ENCODE results near the gene OR2K2.

OR2K2 gene

GRCh38 chr9:111330124-111330523 lies at the start of gene OR2K2:
OR2K2 (minus strand) TSS chr9:111330224; CDS start chr9:111328433, 1,791 bp downstream.
- TF ChIP-seq EZH2phosphoT487 (IDR thresholded peaks at IDR 0.05; ENCODE audit: low read depth): no peak
- no peak for TF ChIP-seq CTCF (IDR thresholded peaks at IDR 0.05; ENCODE audit: low read depth, low read length)
- H3K36me3 ChIP-seq (replicated peaks; ENCODE audit: low read depth, low read length): no peaks in the 10 kb centered on the region
- H3K4me1 ChIP-seq (ENCODE audit: low read length): no peaks in the 10 kb centered on the region
- no peak within 1 kb of the TSS for H3K4me3 ChIP-seq (ENCODE audit: low read length)
- H4K20me1 ChIP-seq (ENCODE audit: insufficient read depth, low read length): no peaks in the 10 kb centered on the region
- H3K4me2 ChIP-seq (ENCODE audit: low read length): no peak within 1 kb of the TSS
- H2AFZ ChIP-seq (ENCODE audit: low read depth, low read length): no peak within 1 kb of the TSS
- H3K79me2 ChIP-seq (ENCODE audit: low read length): no peaks in the 10 kb centered on the region
- H3K27me3 ChIP-seq (ENCODE audit: low read depth, low read length): no peaks in the 10 kb centered on the region
- no peaks in the 10 kb centered on the region for H3K9me3 ChIP-seq (ENCODE audit: insufficient read depth, low read length)
- no peak within 1 kb of the TSS for H3K27ac ChIP-seq (ENCODE audit: low read length)
- H3K9ac ChIP-seq (ENCODE audit: low read length): no peak within 1 kb of the TSS

GRCh38 chr9:111375817-111376564 lies 46.0 kb upstream of the OR2K2 start:
- no peaks in the 10 kb centered on the region for H3K4me1 ChIP-seq (ENCODE audit: low read length)
- H3K27ac ChIP-seq (ENCODE audit: low read length): no peak overlapping the region
- no peak overlapping the region for H3K4me2 ChIP-seq (ENCODE audit: low read length)
- H3K4me3 ChIP-seq (ENCODE audit: low read length): no peak overlapping the region
- H3K27me3 ChIP-seq (ENCODE audit: low read depth, low read length): no peaks in the 10 kb centered on the region
- H3K9ac ChIP-seq (ENCODE audit: low read length): no peak overlapping the region
- TF ChIP-seq EZH2phosphoT487 (IDR thresholded peaks at IDR 0.05; ENCODE audit: low read depth): no peak
- TF ChIP-seq CTCF (IDR thresholded peaks at IDR 0.05; ENCODE audit: low read depth, low read length): no peak
- H4K20me1 ChIP-seq (ENCODE audit: insufficient read depth, low read length): no peaks in the 10 kb centered on the region
- H3K79me2 ChIP-seq (ENCODE audit: low read length): no peaks in the 10 kb centered on the region
- peaks cover 47% of the 10 kb centered on the region for H3K36me3 ChIP-seq (replicated peaks; ENCODE audit: low read depth, low read length)
- H3K9me3 ChIP-seq (ENCODE audit: insufficient read depth, low read length): no peaks in the 10 kb centered on the region
- no peak overlapping the region for H2AFZ ChIP-seq (ENCODE audit: low read depth, low read length)

- Histone ChIP-seq H3K4me3 (ENCODE audit: low read length) (no peak overlapping the region), H4K20me1 (ENCODE audit: insufficient read depth, low read length) (no peaks in the 10 kb centered on the region), H3K4me1 (ENCODE audit: low read length) (no peaks in the 10 kb centered on the region), H3K27ac (ENCODE audit: low read length) (no peak overlapping the region), H3K27me3 (ENCODE audit: low read depth, low read length) (no peaks in the 10 kb centered on the region), H3K36me3 (replicated peaks; ENCODE audit: low read depth, low read length) (peaks cover 56% of the 10 kb centered on the region), H3K9ac (ENCODE audit: low read length) (no peak overlapping the region), H3K4me2 (ENCODE audit: low read length) (no peak overlapping the region), H3K9me3 (ENCODE audit: insufficient read depth, low read length) (no peaks in the 10 kb centered on the region), H3K79me2 (ENCODE audit: low read length) (no peaks in the 10 kb centered on the region), H2AFZ (ENCODE audit: low read depth, low read length) (no peak overlapping the region)
- no peak for TF ChIP-seq CTCF (IDR thresholded peaks at IDR 0.05; ENCODE audit: low read depth, low read length)
- TF ChIP-seq EZH2phosphoT487 (IDR thresholded peaks at IDR 0.05; ENCODE audit: low read depth): no peak
Observed at GRCh38 chr9:111375062-111375461, 45.0 kb upstream of the OR2K2 start.

- no peak for TF ChIP-seq CTCF (IDR thresholded peaks at IDR 0.05; ENCODE audit: low read depth, low read length)
- TF ChIP-seq EZH2phosphoT487 (IDR thresholded peaks at IDR 0.05; ENCODE audit: low read depth): no peak
- Histone ChIP-seq H3K9me3 (ENCODE audit: insufficient read depth, low read length) (no peaks in the 10 kb centered on the region), H3K9ac (ENCODE audit: low read length) (no peak overlapping the region), H3K4me1 (ENCODE audit: low read length) (no peaks in the 10 kb centered on the region), H3K27me3 (ENCODE audit: low read depth, low read length) (no peaks in the 10 kb centered on the region), H3K79me2 (ENCODE audit: low read length) (no peaks in the 10 kb centered on the region), H3K36me3 (replicated peaks; ENCODE audit: low read depth, low read length) (peaks cover 75% of the 10 kb centered on the region), H3K4me3 (ENCODE audit: low read length) (no peak overlapping the region), H3K4me2 (ENCODE audit: low read length) (no peak overlapping the region), H3K27ac (ENCODE audit: low read length) (no peak overlapping the region), H2AFZ (ENCODE audit: low read depth, low read length) (no peak overlapping the region), H4K20me1 (ENCODE audit: insufficient read depth, low read length) (no peaks in the 10 kb centered on the region)
Observed at GRCh38 chr9:111372297-111372696, 42.3 kb upstream of the OR2K2 start.
